Measurements from ENCODE around the gene MLLT3. TPM values are rescaled to one million over a fixed set of nuclear protein-coding genes. Genes with fewer than 3 reads are reported as not detected.

The MLLT3 gene
- 7.7 and 14.6 TPM in 2 replicates for total RNA-seq

GRCh38 chr9:20622330-20623020, at the start of gene MLLT3:
MLLT3 (minus strand) TSS chr9:20622499.

Small RNA genes within 50 kb of the gene (small RNA-seq; reads per million reads assigned to genes)
- gene MIR4473, result 1.4 reads per million, percentile 61 among the genes with 10 or more reads in this experiment
- not detected for gene MIR4474
- gene RNU4-26P, result not detected

Other genes starting within 250 kb of the MLLT3 start
- 58.1 and 77.6 TPM in 2 replicates for gene FOCAD, start 61.8 kb upstream of the MLLT3 start, total RNA-seq